Endothelial cell of umbilical vein (primary cell): Measurements from ENCODE around the gene RGS11. TPM values are rescaled to one million over a fixed set of nuclear protein-coding genes. Genes with fewer than 3 reads are reported as not detected.

ENCODE experiments used
- BruUV-seq: library from RNA; stranded (reverse); fragments of 400-500 nt; replicated peaks from 2 replicates; lab custom pipeline; 2021; lab: Mats Ljungman, UMichigan
- CTCF ChIA-PET: fragments of 300-600, 350-600 bp; sonication (Branson Sonifier 250); formaldehyde crosslinking; loops from one replicate; lab custom pipeline; 2021; ENCODE audit warnings: antibody characterized with exemption, inconsistent platforms; lab: Charles Lee
- POLR2A ChIA-PET: fragments of 300-600, 350-600 bp; sonication (Branson Sonifier 250); formaldehyde crosslinking; loops from one replicate; lab custom pipeline; 2021; ENCODE audit warnings: antibody characterized with exemption, inconsistent platforms; lab: Charles Lee
- DNase-seq: peaks from one replicate; pipeline ENCODE4 v3.0.0-alpha.2; 2011; ENCODE audit warnings: low read depth, low spot score
- FAIRE-seq: peaks from 2 replicates; lab custom pipeline; 2011; peaks lifted over from hg19 to GRCh38; lab: Jason Lieb, UNC
- H2AFZ ChIP-seq: 2 replicates; pipeline ENCODE4 v1.6.0; 2012; ENCODE audit warnings: low read depth, low read length, control low read depth, inconsistent platforms
- H3K27ac ChIP-seq: 2 replicates; pipeline ENCODE4 v1.5.1; 2011; ENCODE audit warnings: low read depth, mild to moderate bottlenecking, control low read depth, low read length, moderate library complexity; ENCODE audit not compliant: insufficient read depth
- H3K27me3 ChIP-seq, 2 experiments: 2 replicates each; pipeline versions ENCODE4 v1.6.0 to v1.6.1; 2011; ENCODE audit warnings: low read length in 2 of 2, mixed read lengths in 1 of 2; ENCODE audit not compliant: control insufficient read depth in 2 of 2, insufficient read depth in 2 of 2
- H3K36me3 ChIP-seq, 2 experiments: 2 replicates in 1 of 2; 3 replicates in 1 of 2; pipeline ENCODE4 v1.5.1; 2011; ENCODE audit warnings: low read length in 2 of 2, mild to moderate bottlenecking in 1 of 2, moderate library complexity in 1 of 2; ENCODE audit not compliant: control insufficient read depth in 2 of 2, insufficient read depth in 2 of 2; ENCODE audit errors: extremely low read depth in 1 of 2
- H3K4me1 ChIP-seq: 3 replicates; pipeline ENCODE4 v1.5.1; 2011; ENCODE audit warnings: mild to moderate bottlenecking, low read length; ENCODE audit not compliant: control insufficient read depth, insufficient read depth; ENCODE audit errors: extremely low read depth
- H3K4me2 ChIP-seq: 2 replicates; pipeline ENCODE4 v1.6.1; 2011; ENCODE audit warnings: low read length, control low read depth, mixed read lengths; ENCODE audit not compliant: insufficient read depth
- H3K4me3 ChIP-seq, 3 experiments: fragments of 200-600 bp in 1 of 3; sonication (generic), shearing (Covaris generic) in 1 of 3; replicated peaks in 1 of 3; 2 replicates each; pipeline ENCODE4 v1.5.1; 2011 to 2016; ENCODE audit warnings: control low read depth in 3 of 3, low read length in 3 of 3, mild to moderate bottlenecking in 2 of 3, inconsistent platforms in 1 of 3, low read depth in 1 of 3, moderate library complexity in 1 of 3; ENCODE audit not compliant: insufficient read depth in 1 of 3
- H3K79me2 ChIP-seq: 2 replicates; pipeline ENCODE4 v1.6.0; 2012; ENCODE audit warnings: low read length, inconsistent platforms; ENCODE audit not compliant: control insufficient read depth, insufficient read depth
- H3K9ac ChIP-seq: replicated peaks from 2 replicates; pipeline ENCODE3; 2011; ENCODE audit warnings: low read length, control low read depth; ENCODE audit not compliant: insufficient read depth; ENCODE audit errors: extremely low read depth
- H3K9me1 ChIP-seq: replicated peaks from 3 replicates; pipeline ENCODE4 v1.6.0; 2011; ENCODE audit warnings: mild to moderate bottlenecking, low read length; ENCODE audit not compliant: control insufficient read depth, insufficient read depth; ENCODE audit errors: extremely low read depth
- H3K9me3 ChIP-seq: replicated peaks from 2 replicates; pipeline ENCODE4 v1.5.1; 2012; ENCODE audit warnings: low read length, inconsistent platforms; ENCODE audit not compliant: control insufficient read depth, insufficient read depth
- H4K20me1 ChIP-seq: replicated peaks from 2 replicates; pipeline ENCODE3; 2011; ENCODE audit warnings: mild to moderate bottlenecking, low read length; ENCODE audit not compliant: control insufficient read depth, insufficient read depth; ENCODE audit errors: extremely low read depth
- EZH2 ChIP-seq: IDR thresholded peaks from 2 replicates; pipeline ENCODE4 v1.6.1; 2012; ENCODE audit warnings: borderline replicate concordance, low read depth, mild to moderate bottlenecking, moderate library complexity, low read length, inconsistent platforms; ENCODE audit not compliant: severe bottlenecking
- FOS ChIP-seq: IDR thresholded peaks from 2 replicates; pipeline ENCODE4 v1.6.1; 2011; ENCODE audit warnings: mild to moderate bottlenecking, low read length, moderate library complexity, borderline replicate concordance; ENCODE audit not compliant: insufficient read depth
- GATA2 ChIP-seq: IDR thresholded peaks from 2 replicates; pipeline ENCODE4 v1.7.0; 2011; ENCODE audit warnings: low read depth, mild to moderate bottlenecking, moderate library complexity, mixed read lengths, low read length; ENCODE audit not compliant: insufficient read length, insufficient read depth
- JUN ChIP-seq: IDR thresholded peaks from 2 replicates; pipeline ENCODE4 v1.6.1; 2011; ENCODE audit warnings: borderline replicate concordance, low read depth; ENCODE audit not compliant: insufficient read length, insufficient read depth
- MYC ChIP-seq: IDR thresholded peaks from one replicate; pipeline ENCODE4 v1.6.1; 2011; ENCODE audit warnings: mild to moderate bottlenecking, low read depth, low read length
- POLR2A ChIP-seq: IDR thresholded peaks from 2 replicates; pipeline ENCODE4 v1.6.1; 2012; ENCODE audit warnings: low read depth, mild to moderate bottlenecking, control low read depth, low read length
- POLR2AphosphoS5 ChIP-seq: IDR thresholded peaks from 2 replicates; pipeline ENCODE4 v1.6.1; 2012; ENCODE audit warnings: low read depth, mild to moderate bottlenecking, control low read depth, low read length, moderate library complexity; ENCODE audit not compliant: insufficient read depth
- dilution Hi-C: fragments of 300-500 bp; cut with MboI; formaldehyde crosslinking; loops from one replicate; pipeline ENCODE4 v1.15.0; 2019; ENCODE audit warnings: low sequenced_read_pairs; ENCODE audit not compliant: extremely low pct_ligation_motif_present
- intact Hi-C: fragments of 100-400 bp; cut with micrococcal nuclease; formaldehyde crosslinking; loops from one replicate; pipeline ENCODE4 v1.10.0; 2022
- polyA plus RNA-seq, 4 experiments: library from polyadenylated mRNA; depleted of rRNA in 3 of 4; stranded (reverse) in 3 of 4; unstranded in 1 of 4; fragments of >200 nt; gene quantifications; 2 replicates each; pipeline versions ENCODE4 v1.2.1 to v1.2.3, GENCODE V29; 2011 to 2012; ENCODE audit warnings: missing spikeins in 1 of 4
- total RNA-seq: library from RNA; stranded (reverse); gene quantifications from 2 replicates; pipeline ENCODE4 v1.2.3, GENCODE V29; 2021
- TF ChIP-seq, protein P1 (sequence below): IDR thresholded peaks from 2 replicates; pipeline ENCODE4 v1.6.1; 2011; ENCODE audit not compliant: insufficient read depth, insufficient read length
- TF ChIP-seq, protein P2 (sequence below), 2 donors: IDR thresholded peaks; 1 replicate in 1 of 2; 2 replicates in 1 of 2; pipeline ENCODE4 v1.5.1; 2011; ENCODE audit warnings: low read length in 2 of 2, mild to moderate bottlenecking in 2 of 2, moderate library complexity in 2 of 2, control low read depth in 1 of 2, inconsistent platforms in 1 of 2, low read depth in 1 of 2; ENCODE audit not compliant: insufficient read depth in 1 of 2; ENCODE audit errors: extremely low read depth in 1 of 2

Gene RGS11
- total and polyA plus RNA-seq, 2 donors (not counting 3 experiments of a cell fraction or from before 2014, with no cell fraction given): 3.0 to 4.9 TPM

DNA sequence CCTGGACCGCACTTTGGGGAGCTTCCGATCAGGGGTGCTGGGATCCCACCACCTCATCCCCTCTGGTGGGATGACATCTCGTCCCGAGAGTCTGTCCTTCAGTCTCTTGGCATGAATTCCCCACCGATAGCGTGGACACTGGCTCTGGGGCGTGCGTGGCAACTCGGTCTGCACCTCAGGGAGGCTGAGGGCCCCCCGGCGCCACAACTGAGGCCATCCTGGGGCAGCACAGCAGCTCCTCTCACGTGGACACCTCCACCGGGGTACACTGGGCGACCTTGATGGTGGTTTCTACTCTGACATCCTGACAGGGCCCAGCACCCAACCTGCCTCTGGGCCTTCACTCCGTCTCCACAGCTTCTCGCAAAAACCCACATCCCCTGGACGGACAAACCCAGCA lies 15.8 kb upstream of the RGS11 start:
- ChIA-PET POLR2A (no interaction called here), CTCF (no interaction called here)
- Histone ChIP-seq H3K9ac (no peak overlapping the region), H3K4me2 (no peak overlapping the region), H3K4me3 (no peak overlapping the region), H3K27me3 (no peaks in the 10 kb centered on the region), H2AFZ (no peak overlapping the region), H3K4me1 (no peaks in the 10 kb centered on the region), H3K9me1 (no peaks in the 10 kb centered on the region), H3K79me2 (no peaks in the 10 kb centered on the region), H3K9me3 (no peaks in the 10 kb centered on the region), H3K27ac (no peak overlapping the region), H4K20me1 (no peaks in the 10 kb centered on the region), H3K36me3 (peaks cover 0 to 31% of the 10 kb centered on the region in 2 experiments)
- TF ChIP-seq FOS (no peak), POLR2AphosphoS5 (no peak), POLR2A (no peak), GATA2 (no peak), JUN (no peak), EZH2 (no peak), MYC (no peak)
- TF ChIP-seq, protein P1, sequence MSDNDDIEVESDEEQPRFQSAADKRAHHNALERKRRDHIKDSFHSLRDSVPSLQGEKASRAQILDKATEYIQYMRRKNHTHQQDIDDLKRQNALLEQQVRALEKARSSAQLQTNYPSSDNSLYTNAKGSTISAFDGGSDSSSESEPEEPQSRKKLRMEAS: no peak
- TF ChIP-seq, protein P2, sequence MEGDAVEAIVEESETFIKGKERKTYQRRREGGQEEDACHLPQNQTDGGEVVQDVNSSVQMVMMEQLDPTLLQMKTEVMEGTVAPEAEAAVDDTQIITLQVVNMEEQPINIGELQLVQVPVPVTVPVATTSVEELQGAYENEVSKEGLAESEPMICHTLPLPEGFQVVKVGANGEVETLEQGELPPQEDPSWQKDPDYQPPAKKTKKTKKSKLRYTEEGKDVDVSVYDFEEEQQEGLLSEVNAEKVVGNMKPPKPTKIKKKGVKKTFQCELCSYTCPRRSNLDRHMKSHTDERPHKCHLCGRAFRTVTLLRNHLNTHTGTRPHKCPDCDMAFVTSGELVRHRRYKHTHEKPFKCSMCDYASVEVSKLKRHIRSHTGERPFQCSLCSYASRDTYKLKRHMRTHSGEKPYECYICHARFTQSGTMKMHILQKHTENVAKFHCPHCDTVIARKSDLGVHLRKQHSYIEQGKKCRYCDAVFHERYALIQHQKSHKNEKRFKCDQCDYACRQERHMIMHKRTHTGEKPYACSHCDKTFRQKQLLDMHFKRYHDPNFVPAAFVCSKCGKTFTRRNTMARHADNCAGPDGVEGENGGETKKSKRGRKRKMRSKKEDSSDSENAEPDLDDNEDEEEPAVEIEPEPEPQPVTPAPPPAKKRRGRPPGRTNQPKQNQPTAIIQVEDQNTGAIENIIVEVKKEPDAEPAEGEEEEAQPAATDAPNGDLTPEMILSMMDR (IDR thresholded peaks at IDR 0.05; ENCODE audit: extremely low read depth in 1 of 2, insufficient read depth in 1 of 2, low read depth in 1 of 2, low read length in 2 of 2): no peak
- BruUV-seq: no TSS peak
- intact Hi-C loops: no loop called here
- dilution Hi-C loops: no loop called here
- FAIRE-seq: no peak
- DNase-seq: no peak
